Astrocyte of the hippocampus (primary cell): ENCODE data around the gene BSN.

Experiments used
- DNase-seq: peaks from one replicate; pipeline ENCODE4 v3.0.0; 2011; ENCODE audit warnings: low read depth, low spot score

Gene BSN

GRCh38 chr3:49713336-49714105, 159.2 kb downstream of the BSN start:
- no peak for DNase-seq

GRCh38 chr3:49714728-49715550, 160.7 kb downstream of the BSN start:
- DNase-seq = no peak

GRCh38 chr3:49715611-49716121, 161.4 kb downstream of the BSN start:
- no peak for DNase-seq

- no peak for DNase-seq
These were observed 161.9 kb downstream of the BSN start for GRCh38 chr3:49716169-49716568.

GRCh38 chr3:49716691-49717210, 162.5 kb downstream of the BSN start:
- no peak for DNase-seq

- no peak for DNase-seq
These were observed 163.1 kb downstream of the BSN start for GRCh38 chr3:49717211-49717958.

GRCh38 chr3:49717959-49718857, 163.9 kb downstream of the BSN start:
- DNase-seq = no peak

GRCh38 chr3:49718858-49719213, 164.6 kb downstream of the BSN start:
- peak; percentile 28 for DNase-seq

GRCh38 chr3:49719214-49719884, 165.1 kb downstream of the BSN start, which contains the start of gene AMIGO3:
AMIGO3 (minus strand) TSS chr3:49719684; CDS start chr3:49719465, 219 bp downstream.
- DNase-seq = peak; percentile 96
